Measurements from ENCODE around the gene CACNA1A.

Gene CACNA1A

DNA sequence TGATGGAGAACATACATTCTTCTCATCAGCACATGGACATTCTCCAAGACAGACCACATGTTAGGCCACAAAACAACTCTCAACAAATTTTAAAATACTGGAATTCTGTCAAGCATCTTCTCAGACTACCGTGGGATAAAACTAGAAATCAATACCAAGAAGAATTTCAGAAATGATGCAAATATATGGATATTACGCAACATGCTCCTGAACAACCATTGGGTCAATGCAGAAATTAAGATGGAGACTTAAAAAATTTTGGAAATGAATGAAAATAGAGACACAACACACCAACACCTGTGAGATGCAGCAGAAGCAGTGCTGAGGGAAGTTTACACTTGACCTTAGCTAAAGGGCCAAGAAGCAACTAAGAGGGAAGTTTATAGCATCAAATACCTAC lies 162.8 kb downstream of the CACNA1A start:
- no peak for TF ChIP-seq CTCF (conservative IDR thresholded peaks at IDR 0.05; ENCODE audit: low read depth, low read length)
- H3K4me3 ChIP-seq (ENCODE audit: low read length): no peak overlapping the region
- no peak for DNase-seq (ENCODE audit: low read depth)

DNA sequence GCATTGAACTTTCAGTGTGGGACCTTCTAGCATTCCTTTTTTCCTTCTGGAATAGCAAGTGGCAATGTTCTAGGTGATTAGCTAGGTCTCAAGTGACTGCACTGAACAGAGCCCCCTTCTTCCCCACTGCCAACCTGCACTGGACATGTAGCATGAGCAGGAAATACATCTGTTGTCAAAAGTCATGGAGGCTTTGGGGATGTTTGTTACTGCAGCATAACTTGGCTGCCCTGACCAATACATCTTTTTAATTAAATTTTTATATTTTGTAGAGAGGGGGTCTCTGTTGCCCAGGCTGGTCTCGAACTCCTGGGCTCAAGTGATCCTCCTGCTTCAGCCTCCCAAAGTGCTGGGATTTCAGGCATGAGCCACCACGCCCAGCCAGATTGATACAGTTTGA lies 163.6 kb downstream of the CACNA1A start:
- no peak for DNase-seq (ENCODE audit: low read depth)
- no peak for TF ChIP-seq CTCF (conservative IDR thresholded peaks at IDR 0.05; ENCODE audit: low read depth, low read length)
- H3K4me3 ChIP-seq (ENCODE audit: low read length): no peak overlapping the region

GRCh38 chr19:13339869-13340268 lies 166.4 kb downstream of the CACNA1A start:
- no peak for TF ChIP-seq CTCF (conservative IDR thresholded peaks at IDR 0.05; ENCODE audit: low read depth, low read length)
- no peak for DNase-seq (ENCODE audit: low read depth)
- H3K4me3 ChIP-seq (ENCODE audit: low read length): no peak overlapping the region

- no peak for TF ChIP-seq CTCF (conservative IDR thresholded peaks at IDR 0.05; ENCODE audit: low read depth, low read length)
- no peak for DNase-seq (ENCODE audit: low read depth)
- H3K4me3 ChIP-seq (ENCODE audit: low read length): no peak overlapping the region
Measured at GRCh38 chr19:13337181-13337580, 169.1 kb downstream of the CACNA1A start.

GRCh38 chr19:13334801-13335481 lies 171.3 kb downstream of the CACNA1A start:
- no peak for TF ChIP-seq CTCF (conservative IDR thresholded peaks at IDR 0.05; ENCODE audit: low read depth, low read length)
- H3K4me3 ChIP-seq (ENCODE audit: low read length): no peak overlapping the region
- no peak for DNase-seq (ENCODE audit: low read depth)

- TF ChIP-seq CTCF (conservative IDR thresholded peaks at IDR 0.05; ENCODE audit: low read depth, low read length): no peak
- no peak for DNase-seq (ENCODE audit: low read depth)
- no peak overlapping the region for H3K4me3 ChIP-seq (ENCODE audit: low read length)
Measured at GRCh38 chr19:13330285-13330684, 176.0 kb downstream of the CACNA1A start.

- no peak for DNase-seq (ENCODE audit: low read depth)
- no peak overlapping the region for H3K4me3 ChIP-seq (ENCODE audit: low read length)
- no peak for TF ChIP-seq CTCF (conservative IDR thresholded peaks at IDR 0.05; ENCODE audit: low read depth, low read length)
Measured at GRCh38 chr19:13329766-13330165, 176.5 kb downstream of the CACNA1A start.

Measured in retinal pigment epithelial cell (primary cell).